Heart right ventricle (tissue), 16 donors: ENCODE measurements around the gene OLFM3. TPM values are rescaled to one million over a fixed set of nuclear protein-coding genes. Genes with fewer than 3 reads are reported as not detected.

Experiments
- ATAC-seq, 8 donors: fragments of 200-7000 bp; cut with Tn5 transposase; one replicate each; pipeline ENCODE4 v1.9.1; 2020; ENCODE audit warnings: mild to moderate bottlenecking in 8 of 8, moderate library complexity in 8 of 8, moderate number of reproducible peaks in 1 of 8
- DNase-seq, 2 donors: peaks; one replicate each; pipeline ENCODE4 v3.0.0-alpha.2; 2020
- H3K27ac ChIP-seq, 10 donors: fragments of 200-600 bp; sonication (generic) in 2 of 10; one replicate each; pipeline versions ENCODE4 v1.5.0 to v1.8.0; 2020 to 2022; ENCODE audit warnings: mild to moderate bottlenecking in 3 of 10
- H3K27me3 ChIP-seq, 7 donors: fragments of 200-600 bp; one replicate each; pipeline ENCODE4 v1.8.0; 2021 to 2022; ENCODE audit warnings: mild to moderate bottlenecking in 2 of 7
- H3K36me3 ChIP-seq, 9 donors: fragments of 200-600 bp; sonication (generic) in 1 of 9; one replicate each; pipeline versions ENCODE4 v1.5.0 to v1.8.0; 2020 to 2022; ENCODE audit warnings: mild to moderate bottlenecking in 2 of 9
- H3K4me1 ChIP-seq, 9 donors: fragments of 200-600 bp; sonication (generic) in 1 of 9; one replicate each; pipeline versions ENCODE4 v1.5.0 to v1.8.0; 2020 to 2022; ENCODE audit warnings: mild to moderate bottlenecking in 4 of 9
- H3K4me3 ChIP-seq, 10 donors: fragments of 200-600 bp; sonication (generic) in 2 of 10; one replicate each; pipeline versions ENCODE4 v1.5.0 to v1.8.0; 2020 to 2022; ENCODE audit warnings: mild to moderate bottlenecking in 7 of 10, moderate library complexity in 2 of 10
- H3K9me3 ChIP-seq, 11 donors: fragments of 200-600 bp in 10 of 11; sonication (generic) in 2 of 11; one replicate each; pipeline versions ENCODE4 v1.5.0 to v1.8.0; 2013 to 2022; ENCODE audit warnings: mild to moderate bottlenecking in 2 of 11, control low read depth in 1 of 11, moderate library complexity in 1 of 11
- WGBS, 2 donors: extraction: QIAGEN DNeasy Blood & Tissue Kit; methylation state at CpG; one replicate each; pipeline ENCODE4 v1.1.7; 2013; ENCODE audit warnings: inconsistent platforms in 1 of 2; 5-methylcytosine and 5-hydroxymethylcytosine counted together
- intact Hi-C, 10 donors: fragments of 100-400 bp; cut with DNase I; formaldehyde crosslinking; loops; one replicate each; pipeline versions ENCODE4 v1.11.1 to v1.14.2; 2022
- polyA plus RNA-seq, 2 donors: library from polyadenylated mRNA; stranded (reverse); fragments of 200-250 nt; gene quantifications; one replicate each; pipeline ENCODE4 v1.2.3, GENCODE V29; 2013
- total RNA-seq, 10 donors: library from RNA; stranded (reverse); fragmentation: NEBNext Ultra II Directional in 3 of 10; extraction: Animal tissue kit (Norgen Biotek cat#: 25700) in 3 of 10; gene quantifications; one replicate each; pipeline versions ENCODE4 v1.2.1 to v1.2.4, GENCODE V29; 2021 to 2023
- TF ChIP-seq, protein P1 (sequence below), 9 donors: fragments of 200-600 bp; sonication (generic) in 2 of 9; IDR thresholded peaks; one replicate each; pipeline versions ENCODE4 v1.5.0 to v1.8.0; 2021 to 2022; ENCODE audit warnings: antibody characterized with exemption in 9 of 9, mild to moderate bottlenecking in 5 of 9, moderate library complexity in 1 of 9
- donor health status: Arrhythmogenic right ventricular cardiomyopathy.
- donor health status: ischemic (EF 13 %, LVEDD 7.1; RV severe dilation, severe dysfunction).
- donor health status: healthy with polysubstance abuse.
- donor health status: DM: no; HTN: yes; CAD: no.
- donor health status: DM: no; HTN: no; CAD: no.
- donor health status: ischemic (EF 25% LVEDD 6.9; RV normal size, moderate dysfunction).
- donor health status: ischemic (EF 25% LVEDD 5.7; RV mildly dilated, moderate dysfunction).
- donor health status: healthy.
- donor health status: DM: yes; HTN: yes; CAD: no.
- donor health status: Ischemic cardiomyopathy.
- donor health status: ischemic (EF 35%, LVEDD 5.7; RV mildly dilated, moderate dysfunction).
- donor health status: nonischemic (EF 11% LVEDD 7.7; RV severe dilation, severe dysfunction).
- donor health status: DM: yes; HTN: yes; CAD: no.
- donor health status: PGD.
- donor health status: ischemic (EF 29% LVEDD 5.4; RV normal size, mild dysfunction).
- donor health status: nonischemic (EF 23%, LVEDD 6.1; RV moderate dilation, normal function).

Gene OLFM3
- total and polyA plus RNA-seq, 12 donors, result 0.12 TPM; not detected in 11

- intact Hi-C loops, result no loop called here
- Histone ChIP-seq H3K36me3 (no peaks in the 10 kb centered on the region), H3K4me3 (no peak overlapping the region), H3K9me3 (no peaks in the 10 kb centered on the region), H3K27me3 (peaks cover 0 to 53% (median 13%) of the 10 kb centered on the region in 7 donors), H3K27ac (no peak overlapping the region), H3K4me1 (peaks cover 0 to 5% (median 0%) of the 10 kb centered on the region in 9 donors)
- WGBS, 2 donors, result 71 to 77% methylated on average over 5 of the region's 5 CpGs
- DNase-seq, result no peak
- no peak for ATAC-seq
- TF ChIP-seq, protein P1, sequence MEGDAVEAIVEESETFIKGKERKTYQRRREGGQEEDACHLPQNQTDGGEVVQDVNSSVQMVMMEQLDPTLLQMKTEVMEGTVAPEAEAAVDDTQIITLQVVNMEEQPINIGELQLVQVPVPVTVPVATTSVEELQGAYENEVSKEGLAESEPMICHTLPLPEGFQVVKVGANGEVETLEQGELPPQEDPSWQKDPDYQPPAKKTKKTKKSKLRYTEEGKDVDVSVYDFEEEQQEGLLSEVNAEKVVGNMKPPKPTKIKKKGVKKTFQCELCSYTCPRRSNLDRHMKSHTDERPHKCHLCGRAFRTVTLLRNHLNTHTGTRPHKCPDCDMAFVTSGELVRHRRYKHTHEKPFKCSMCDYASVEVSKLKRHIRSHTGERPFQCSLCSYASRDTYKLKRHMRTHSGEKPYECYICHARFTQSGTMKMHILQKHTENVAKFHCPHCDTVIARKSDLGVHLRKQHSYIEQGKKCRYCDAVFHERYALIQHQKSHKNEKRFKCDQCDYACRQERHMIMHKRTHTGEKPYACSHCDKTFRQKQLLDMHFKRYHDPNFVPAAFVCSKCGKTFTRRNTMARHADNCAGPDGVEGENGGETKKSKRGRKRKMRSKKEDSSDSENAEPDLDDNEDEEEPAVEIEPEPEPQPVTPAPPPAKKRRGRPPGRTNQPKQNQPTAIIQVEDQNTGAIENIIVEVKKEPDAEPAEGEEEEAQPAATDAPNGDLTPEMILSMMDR (IDR thresholded peaks at IDR 0.05), result no peak
Measured at GRCh38 chr1:101992821-101993575, 3.7 kb downstream of the OLFM3 start.

DNA sequence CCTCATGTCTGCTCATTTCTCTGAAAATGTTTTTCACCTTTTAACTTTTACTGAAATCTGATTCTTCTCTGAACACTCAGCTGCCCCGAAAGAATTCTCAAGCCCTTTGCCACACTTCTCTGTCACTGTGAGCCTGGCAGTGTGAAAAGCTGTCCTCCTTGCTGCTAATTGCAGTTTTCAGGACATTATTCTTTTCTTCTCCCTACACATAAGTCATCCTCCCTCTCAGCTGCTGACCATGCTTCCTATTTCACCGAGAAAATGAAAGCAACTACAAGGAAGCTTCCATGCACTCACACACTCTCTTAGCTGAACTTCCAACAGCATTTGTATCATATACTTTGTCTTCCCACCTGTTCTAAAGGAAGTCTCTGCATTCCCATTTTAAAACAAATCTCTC, 15.8 kb downstream of the OLFM3 start:
- no peaks in the 10 kb centered on the region for H3K9me3 ChIP-seq
- intact Hi-C loops, result no loop called here
- H3K27me3 ChIP-seq, result no peaks in the 10 kb centered on the region
- no peaks in the 10 kb centered on the region for H3K36me3 ChIP-seq
- H3K4me1 ChIP-seq, result no peaks in the 10 kb centered on the region
- H3K4me3 ChIP-seq, result no peak overlapping the region
- DNase-seq (no peak), ATAC-seq (no peak)
- H3K27ac ChIP-seq, result no peak overlapping the region
- 44 to 74% methylated on average over 2 of the region's 2 CpGs for WGBS, 2 donors
- TF ChIP-seq, protein P1 (IDR thresholded peaks at IDR 0.05), result no peak

DNA sequence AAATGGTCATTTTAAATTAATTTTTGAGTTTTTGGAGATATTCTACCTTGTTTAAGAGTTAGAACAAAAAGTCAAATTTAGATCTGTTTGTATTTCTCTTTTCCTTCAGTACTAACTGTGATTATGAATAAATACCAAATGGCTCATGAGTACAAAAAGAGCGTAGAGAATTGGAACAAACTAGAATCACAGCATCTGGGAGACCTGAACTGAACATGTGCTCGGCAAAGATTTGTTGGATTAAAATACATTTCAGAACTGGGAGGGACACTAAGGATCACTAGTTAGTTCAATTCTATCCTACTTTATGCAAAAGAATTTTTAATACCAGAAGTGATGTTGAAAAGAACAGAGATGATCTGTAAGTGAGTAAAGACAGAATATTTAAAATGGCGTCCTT, 19.5 kb downstream of the OLFM3 start:
- 84 to 97% methylated on average over 3 of the region's 3 CpGs for WGBS, 2 donors
- H3K36me3 ChIP-seq, result no peaks in the 10 kb centered on the region
- ATAC-seq (no peak), DNase-seq (no peak)
- TF ChIP-seq, protein P1 (IDR thresholded peaks at IDR 0.05), result no peak
- no peaks in the 10 kb centered on the region for H3K4me1 ChIP-seq
- H3K9me3 ChIP-seq, result no peaks in the 10 kb centered on the region
- no peaks in the 10 kb centered on the region for H3K27me3 ChIP-seq
- H3K27ac ChIP-seq, result no peak overlapping the region
- intact Hi-C loops, result no loop called here
- no peak overlapping the region for H3K4me3 ChIP-seq

DNA sequence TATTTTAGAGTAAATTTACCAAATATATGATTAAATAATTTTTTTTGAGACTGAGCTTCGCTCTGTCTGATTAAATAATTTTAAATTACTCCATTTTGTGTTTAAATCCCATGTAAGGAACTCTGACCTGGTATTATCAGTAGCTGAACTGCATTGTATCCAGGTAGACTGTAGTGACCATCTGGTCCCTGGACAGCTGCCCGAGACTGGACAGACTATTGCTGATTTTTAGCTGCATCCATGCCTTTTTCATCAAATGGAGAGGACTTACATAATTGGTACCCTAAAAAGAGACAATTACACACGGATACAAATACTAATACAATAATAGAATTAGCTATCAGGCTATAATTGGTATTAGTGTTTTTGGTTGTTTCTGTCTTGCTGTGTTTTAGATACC, 20.6 kb downstream of the OLFM3 start:
- H3K36me3 ChIP-seq, result no peaks in the 10 kb centered on the region
- H3K4me3 ChIP-seq, result no peak overlapping the region
- WGBS, 2 donors, result 57 to 75% methylated on average over 3 of the region's 3 CpGs
- no peak for ATAC-seq
- DNase-seq, result no peak
- intact Hi-C loops, result no loop called here
- no peaks in the 10 kb centered on the region for H3K27me3 ChIP-seq
- H3K9me3 ChIP-seq, result no peaks in the 10 kb centered on the region
- TF ChIP-seq, protein P1 (IDR thresholded peaks at IDR 0.05), result no peak
- no peak overlapping the region for H3K27ac ChIP-seq
- no peaks in the 10 kb centered on the region for H3K4me1 ChIP-seq
